Left renal pelvis (tissue), 4 donors: ENCODE data around the gene PDIA3. TPM values are rescaled to one million over a fixed set of nuclear protein-coding genes. Genes with fewer than 3 reads are reported as not detected.
A peak's percentile ranks its signal among the peaks of the same experiment; 100 is the strongest.
"Not testable (repeated sequence)": the region's sequence is repeated elsewhere in the genome, so short reads cannot be mapped to it uniquely, and the experiment has no call there.

Experiments
- DNase-seq, 4 donors: peaks; one replicate each; pipeline ENCODE4 v3.0.0-alpha.2; 2013; ENCODE audit warnings: low read depth in 4 of 4, low spot score in 3 of 4
- polyA plus RNA-seq, 4 donors: library from polyadenylated mRNA; unstranded; fragments of 120-200 nt; gene quantifications; one replicate each; pipeline ENCODE4 v1.2.1, GENCODE V29; 2013; ENCODE audit not compliant: insufficient read length in 4 of 4

The PDIA3 gene
- 100 to 1,000 TPM; 487 to 703 (median 583) TPM for polyA plus RNA-seq

DNA sequence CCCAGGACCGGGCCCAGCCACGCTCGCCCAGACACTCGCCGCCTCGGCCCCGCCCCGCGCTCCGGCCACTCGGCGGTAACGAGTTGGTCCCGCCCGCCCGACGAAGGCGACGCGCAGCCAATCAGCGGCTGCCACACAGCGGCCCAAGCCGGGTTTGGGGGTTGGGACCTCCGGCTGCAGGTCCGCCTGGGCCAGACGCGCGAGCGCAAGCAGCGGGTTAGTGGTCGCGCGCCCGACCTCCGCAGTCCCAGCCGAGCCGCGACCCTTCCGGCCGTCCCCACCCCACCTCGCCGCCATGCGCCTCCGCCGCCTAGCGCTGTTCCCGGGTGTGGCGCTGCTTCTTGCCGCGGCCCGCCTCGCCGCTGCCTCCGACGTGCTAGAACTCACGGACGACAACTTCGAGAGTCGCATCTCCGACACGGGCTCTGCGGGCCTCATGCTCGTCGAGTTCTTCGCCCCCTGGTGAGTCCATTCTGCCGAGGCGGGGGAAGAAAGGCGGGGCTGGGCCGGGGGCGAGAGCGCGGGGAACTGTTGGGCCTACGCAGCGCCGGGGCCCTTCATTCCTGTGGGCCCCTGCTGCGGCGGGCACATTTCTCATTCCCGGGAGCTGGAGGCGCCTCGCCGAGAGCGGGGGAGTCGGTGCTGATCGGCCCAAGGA is at the start of gene PDIA3:
Gene PDIA3 (plus strand): TSS at position 194 of the 658 bp plus-strand sequence. CDS start 102 bp downstream, at position 296.
- peak; percentile 77 to 84 (median 82) for DNase-seq

DNA sequence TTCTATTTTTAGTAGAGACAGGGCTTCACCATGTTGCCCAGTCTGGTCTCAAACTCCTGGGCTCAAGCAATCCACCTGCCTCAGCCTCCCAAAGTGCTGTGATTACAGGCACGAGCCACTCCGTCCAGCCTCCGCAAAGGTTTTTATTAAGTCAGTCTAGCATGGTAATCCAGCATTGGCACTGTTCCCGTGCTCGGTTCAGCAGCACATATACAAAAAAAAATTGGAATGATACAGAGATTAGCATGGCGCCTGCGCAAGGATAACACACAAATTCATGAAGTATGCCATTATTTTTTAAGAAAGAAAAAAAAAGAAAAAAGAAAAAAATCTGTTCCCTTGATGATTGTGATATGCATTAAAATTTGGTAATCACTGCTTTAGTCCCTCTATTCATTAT is 44.1 kb upstream of the PDIA3 start:
- no peak for DNase-seq

DNA sequence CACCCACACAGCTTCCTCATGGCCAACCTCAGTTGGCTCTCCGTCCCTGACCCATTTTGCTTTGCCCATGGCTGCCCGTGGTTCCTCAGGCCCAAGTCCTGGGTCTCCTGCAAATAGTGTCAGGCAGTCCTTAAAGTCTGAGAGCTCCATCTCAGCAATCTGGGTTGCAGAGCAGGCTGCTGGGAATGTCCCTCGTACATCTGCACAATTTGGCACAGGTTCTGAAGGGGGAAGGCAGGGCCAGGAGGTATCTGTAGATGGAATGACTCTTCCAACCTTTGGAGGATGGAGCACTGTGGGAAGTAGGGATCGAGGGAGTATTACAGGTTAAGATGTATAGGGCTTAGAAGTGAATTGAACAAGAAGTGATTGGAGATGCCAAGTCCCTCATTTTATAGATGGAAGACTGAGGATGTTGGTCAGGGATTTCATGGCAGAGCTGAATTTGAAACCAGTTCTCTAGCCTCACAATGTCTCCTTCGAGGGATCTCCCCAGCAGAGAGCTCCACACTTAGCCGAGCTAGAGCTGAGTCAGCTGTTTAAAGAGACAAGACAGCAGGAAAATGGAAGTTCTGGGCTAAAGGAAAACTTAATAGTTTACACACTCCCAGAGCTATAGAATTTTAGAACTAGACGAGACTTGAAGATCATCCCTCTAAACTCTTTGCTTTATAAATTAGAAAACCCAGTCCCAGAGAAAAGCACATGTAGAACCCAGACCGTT is 43.4 kb upstream of the PDIA3 start:
- DNase-seq = no peak

DNA sequence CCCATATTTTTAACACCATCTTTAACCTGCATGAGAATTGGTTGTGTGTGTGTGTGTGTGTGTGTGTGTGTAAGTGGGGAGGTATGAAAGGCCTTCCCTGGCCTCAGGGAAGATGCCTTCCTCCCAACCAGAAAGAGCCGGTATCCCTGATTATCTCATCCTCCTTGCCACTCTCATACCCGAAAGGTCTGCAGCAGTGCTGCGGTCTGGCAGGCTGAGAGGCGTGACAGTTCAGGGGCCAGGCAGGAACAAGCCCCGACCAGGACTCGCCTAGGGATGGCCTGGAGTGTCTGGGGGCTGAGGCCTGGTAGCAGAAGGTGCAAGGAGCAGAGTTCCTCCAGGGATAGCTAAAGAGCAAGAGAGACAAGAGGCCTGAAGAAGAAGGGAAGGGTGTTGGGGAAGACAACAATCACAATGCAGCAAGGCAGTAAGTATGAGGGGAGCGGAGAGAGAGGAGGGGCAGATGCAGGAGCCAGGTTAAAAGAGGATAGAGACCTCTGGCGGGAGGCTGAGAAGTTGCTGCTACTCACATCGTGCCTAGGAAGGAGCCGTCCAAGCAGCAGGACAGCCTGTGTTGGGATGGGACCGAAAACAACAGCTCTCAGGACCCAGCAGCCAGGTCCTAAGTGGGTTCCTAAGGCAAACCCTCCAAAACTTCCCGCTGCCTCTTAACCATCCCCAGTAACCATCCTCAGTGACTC is 35.7 kb upstream of the PDIA3 start:
- not testable (repeated sequence) for DNase-seq

DNA sequence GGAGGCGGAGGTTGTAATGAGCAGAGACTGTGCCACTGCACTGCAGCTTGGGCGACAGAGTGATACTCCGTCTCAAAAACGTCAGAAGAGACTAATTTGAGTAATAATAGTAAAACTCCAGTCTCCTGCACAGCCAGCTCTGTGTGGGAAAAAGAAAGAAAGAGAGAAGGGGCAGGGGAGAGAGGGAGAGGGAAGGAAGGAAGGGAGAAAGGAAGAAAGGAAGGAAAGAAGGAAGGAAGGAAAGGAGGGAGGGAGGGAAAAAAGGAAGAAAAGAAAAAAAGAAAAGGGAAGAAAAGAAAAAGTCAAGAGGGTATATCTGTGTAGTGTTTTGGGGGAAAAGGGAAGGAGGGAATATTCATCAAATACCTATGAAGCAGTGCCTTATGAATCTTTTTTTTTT is 23.1 kb upstream of the PDIA3 start:
- no peak for DNase-seq

DNA sequence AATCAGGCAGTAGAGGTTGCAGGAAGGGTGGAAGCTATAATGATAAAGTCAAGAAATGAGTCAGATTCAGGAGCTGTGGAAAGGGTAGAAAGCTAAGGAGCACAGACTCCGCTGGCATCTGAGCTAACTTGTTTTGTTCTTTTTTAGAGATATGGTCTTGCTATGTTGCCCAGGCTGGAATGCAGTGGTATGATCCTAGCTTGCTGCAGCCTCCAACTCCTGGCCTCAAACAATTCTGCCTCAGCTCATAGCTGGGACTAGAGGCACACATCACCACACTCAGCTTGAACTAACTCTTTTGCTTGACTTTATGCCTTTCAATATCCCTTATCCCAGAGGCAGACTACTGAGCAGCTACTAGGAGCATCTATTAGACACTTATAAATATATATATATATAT is 19.9 kb upstream of the PDIA3 start:
- not testable (repeated sequence) for DNase-seq

DNA sequence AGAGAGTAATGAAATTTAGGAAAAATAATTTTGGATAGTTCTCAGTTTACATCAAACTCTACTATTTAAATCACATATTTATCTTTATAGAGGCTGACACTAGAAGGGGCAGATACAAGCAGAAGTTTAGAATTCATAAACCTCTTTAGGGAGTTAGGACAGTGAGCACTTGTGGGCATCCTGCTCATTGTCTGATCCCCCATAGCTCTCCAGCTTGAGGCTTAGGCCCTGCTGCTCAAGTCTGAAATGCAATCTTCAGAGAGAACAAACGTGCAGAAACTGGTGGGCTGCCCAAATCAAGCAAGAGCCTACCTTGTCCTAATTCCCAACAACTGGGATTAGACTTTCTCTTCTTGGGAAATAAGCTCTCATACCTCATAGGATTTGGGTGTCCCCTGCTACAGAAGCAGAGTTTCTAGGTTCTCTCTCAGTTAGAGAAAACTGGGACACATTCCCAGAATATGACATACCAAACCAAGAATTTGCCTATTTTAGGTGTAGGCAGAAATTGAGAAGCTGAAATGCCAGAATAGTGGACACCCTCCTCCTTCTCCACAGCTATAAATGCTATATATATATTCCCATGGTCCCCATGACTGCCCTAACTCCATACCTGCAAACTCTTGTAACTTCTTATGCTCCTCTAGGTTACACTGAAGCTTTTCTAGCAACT is 18.0 kb upstream of the PDIA3 start:
- DNase-seq = not testable (repeated sequence)

DNA sequence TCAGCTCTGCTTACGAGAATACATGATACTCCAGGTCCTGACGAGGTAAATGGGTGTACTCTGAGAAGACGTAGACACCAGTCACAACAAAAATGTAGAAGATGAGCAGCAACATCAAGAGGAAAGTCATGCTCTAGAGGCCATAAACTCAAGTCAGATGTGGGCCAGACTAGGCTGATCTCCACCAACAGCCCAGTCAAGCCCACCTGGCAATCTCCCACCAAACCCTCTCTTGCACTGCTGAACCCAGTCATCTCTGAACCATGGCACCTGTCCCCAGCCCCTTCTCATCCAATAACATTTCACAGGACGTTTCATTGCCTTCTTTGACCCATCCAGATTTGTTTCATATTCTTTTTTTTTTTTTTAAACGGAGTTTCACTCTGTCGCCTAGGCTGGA is 10.8 kb upstream of the PDIA3 start:
- no peak for DNase-seq

GRCh38 chr15:43746903-43747309 is 668 bp downstream of the PDIA3 start:
- peak in 3 of 4 donors; percentile 12 to 29 (median 18) for DNase-seq

- no peak for DNase-seq
Measured at GRCh38 chr15:43748376-43748775, 2.1 kb downstream of the PDIA3 start.

GRCh38 chr15:43749690-43750345 is 3.6 kb downstream of the PDIA3 start:
- DNase-seq = no peak

- no peak for DNase-seq
Measured at GRCh38 chr15:43751885-43752284, 5.6 kb downstream of the PDIA3 start.

- no peak for DNase-seq
Measured at GRCh38 chr15:43762824-43763223, 16.6 kb downstream of the PDIA3 start.

- DNase-seq = no peak
Measured at GRCh38 chr15:43763819-43764446, 17.7 kb downstream of the PDIA3 start.

DNA sequence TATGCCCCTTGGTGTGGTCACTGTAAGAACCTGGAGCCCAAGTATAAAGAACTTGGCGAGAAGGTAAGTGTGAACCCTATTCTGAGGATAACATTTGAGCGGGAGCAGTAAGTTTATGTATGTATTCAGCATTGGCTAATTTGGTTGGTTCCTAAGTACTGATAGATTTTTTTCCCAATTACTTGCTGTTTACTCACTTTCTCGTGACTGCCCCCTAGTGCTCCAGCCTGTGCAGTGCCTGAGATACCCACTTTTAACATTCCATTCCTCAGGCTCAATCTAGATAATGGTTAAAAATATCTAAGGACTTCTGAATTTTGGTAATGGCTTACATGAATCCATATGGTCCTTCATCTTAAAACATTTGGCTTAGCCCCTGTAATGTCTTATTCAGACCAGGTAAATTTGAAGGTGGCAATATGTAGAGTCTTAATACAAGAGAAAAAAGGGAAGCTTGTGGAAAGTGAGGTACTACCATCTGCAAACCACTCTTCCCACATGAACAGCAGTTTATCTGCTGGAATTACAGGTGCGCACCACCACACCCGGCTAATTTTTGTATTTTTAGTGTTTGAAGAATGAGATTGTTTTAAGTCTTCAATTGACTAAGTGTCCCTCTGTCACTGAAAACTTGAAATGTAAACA is 23.5 kb downstream of the PDIA3 start:
- no peak for DNase-seq

DNA sequence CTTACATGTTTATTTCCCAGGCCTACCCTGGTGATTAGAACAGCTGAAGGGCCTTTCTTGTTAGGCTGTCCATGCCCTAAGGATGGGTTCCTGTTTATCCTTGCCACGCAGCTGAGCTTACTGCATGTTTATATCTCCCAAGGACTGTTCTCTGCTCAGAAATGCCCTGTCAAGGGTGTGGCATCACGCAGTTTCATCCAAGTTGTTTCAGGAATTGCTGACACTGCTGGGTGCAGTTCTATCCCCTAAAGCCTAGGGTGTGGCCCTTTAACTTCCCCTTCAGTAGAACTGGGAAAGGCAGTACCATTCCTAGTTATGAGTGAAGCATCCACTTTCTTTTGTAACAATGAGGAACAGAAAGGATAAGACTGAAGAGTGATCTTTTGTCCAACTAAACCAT is 25.6 kb downstream of the PDIA3 start:
- DNase-seq = no peak

GRCh38 chr15:43772624-43773023 is 26.4 kb downstream of the PDIA3 start:
- DNase-seq = no peak

DNA sequence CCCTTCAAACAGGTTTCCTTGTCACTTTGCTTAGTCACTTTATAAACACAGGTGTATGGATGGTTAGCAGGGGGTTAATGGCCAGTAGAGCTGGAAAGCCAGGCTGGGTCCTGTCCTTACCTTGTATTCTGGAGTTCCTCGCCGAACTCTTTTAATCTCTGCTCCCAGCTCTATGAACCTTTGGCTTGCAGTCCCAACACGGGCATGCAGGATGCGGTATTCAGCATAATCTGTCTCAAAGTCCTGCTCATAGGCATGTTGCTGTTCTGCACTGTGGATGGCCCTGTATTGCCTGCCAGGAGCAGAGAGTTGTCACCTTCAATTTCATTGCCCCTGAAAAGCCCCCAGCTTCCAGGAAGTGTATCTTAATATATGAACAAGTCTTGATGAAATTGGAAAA is 27.8 kb downstream of the PDIA3 start:
- DNase-seq = no peak

DNA sequence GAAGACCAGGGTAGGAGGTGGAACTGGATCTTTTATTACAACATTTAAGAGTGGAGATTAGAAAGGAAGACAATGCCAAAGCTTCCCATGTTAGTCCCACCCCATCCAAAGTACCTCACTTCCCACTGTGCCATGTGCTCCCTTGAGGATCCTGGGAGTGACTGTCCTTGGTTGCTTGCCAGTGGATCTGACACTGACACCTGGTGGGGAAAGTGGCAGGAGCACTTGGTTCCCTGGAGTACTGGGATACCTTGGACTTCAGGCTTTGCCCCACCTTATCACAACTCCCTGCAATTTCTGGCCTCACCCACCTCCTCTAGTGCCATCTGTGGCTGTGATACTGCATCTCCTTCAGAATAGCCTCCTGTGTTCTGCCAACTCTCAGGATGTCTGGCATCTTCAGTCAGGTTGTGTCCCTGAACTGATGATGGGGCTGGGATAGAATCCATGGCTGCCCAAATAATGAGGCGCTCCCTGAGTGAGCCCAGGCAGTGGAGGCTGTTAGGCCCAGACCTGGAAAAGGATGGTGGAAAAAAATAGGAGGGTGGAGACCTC is 29.2 kb downstream of the PDIA3 start:
- DNase-seq = no peak
